Activated T-cell treated with anti-CD3 and anti-CD28 coated beads, Interleukin-2, amount 50 U/mL, for 1 hour (primary cell): ENCODE results near the gene P2RX7.

ENCODE experiments used
- DNase-seq: peaks from one replicate; pipeline ENCODE4 v3.0.0-alpha.2; 2020

The P2RX7 gene

DNA sequence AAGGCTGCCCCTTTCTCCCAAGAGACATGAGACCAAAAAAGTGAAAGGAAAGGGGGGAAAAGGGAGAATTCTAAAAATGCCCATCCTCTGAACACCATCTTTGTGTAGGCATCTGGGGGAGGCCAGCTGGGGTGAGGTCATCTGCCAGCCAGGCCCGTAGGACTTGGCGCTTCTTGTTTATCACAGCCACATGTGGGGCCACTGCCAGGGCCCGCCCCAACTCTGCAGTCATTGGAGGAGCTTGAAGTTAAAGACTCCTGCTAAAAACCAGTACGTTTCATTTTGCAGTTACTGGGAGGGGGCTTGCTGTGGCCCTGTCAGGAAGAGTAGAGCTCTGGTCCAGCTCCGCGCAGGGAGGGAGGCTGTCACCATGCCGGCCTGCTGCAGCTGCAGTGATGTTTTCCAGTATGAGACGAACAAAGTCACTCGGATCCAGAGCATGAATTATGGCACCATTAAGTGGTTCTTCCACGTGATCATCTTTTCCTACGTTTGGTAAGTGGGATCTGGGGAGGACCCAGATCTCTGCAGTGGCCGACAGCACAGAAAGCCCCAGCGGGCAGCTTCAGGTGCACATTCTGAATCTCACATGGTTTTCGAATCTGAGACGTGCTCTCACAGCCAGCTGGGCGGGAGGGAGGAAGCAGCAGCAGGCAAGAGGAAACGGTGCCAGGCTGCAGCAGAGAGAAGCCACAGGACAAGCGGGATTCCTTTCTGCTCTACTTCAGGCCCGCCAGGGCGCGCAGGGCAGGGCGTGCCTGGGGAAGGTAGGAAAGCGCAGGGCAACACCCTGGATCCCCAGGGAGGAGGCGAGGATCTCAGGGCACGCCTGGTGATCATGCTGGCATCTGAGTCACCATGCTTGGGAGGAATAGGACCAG lies at the start of gene P2RX7:
TSS of gene P2RX7 (plus strand) at position 276 of the 881 bp plus-strand sequence. CDS start at position 371, 95 bp downstream.
- DNase-seq, result peak; percentile 48

DNA sequence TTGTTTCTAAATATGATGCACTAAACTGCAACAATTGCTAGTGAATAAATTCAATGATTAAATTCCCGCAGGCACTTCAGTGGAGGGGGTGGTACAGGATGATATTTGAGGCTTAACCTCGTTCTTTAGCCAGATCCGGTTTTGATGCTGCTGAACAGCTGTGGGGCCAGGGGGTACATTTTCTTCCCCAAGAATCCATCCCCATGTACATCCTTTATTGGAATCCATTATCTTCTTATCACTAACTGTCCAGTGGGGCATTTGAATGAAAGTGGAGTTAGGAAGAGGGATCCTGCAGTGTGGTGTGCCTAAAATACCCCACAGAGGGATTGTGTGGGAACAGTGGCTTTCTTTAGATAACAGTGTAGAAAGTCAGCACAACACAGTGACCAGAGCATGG lies 48.4 kb upstream of the P2RX7 start:
- DNase-seq, result no peak

DNA sequence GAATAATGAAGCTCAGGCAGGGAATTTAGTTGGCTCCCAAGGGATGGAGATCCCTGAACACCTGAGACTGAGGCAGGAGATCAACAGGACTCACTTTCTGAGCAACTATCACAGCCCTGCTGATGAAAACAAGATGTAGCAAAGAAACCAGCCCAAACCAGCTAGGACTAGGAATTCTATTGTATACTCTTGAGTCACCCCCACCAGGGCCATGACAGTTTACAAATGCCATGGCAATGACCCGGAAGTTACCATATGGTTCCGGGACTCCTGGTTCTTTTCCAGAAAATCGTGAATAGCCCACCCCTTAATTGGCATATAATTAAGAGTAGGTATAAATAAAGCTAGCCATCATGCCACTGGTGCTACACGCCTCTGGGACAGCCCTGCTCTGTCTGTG lies 47.6 kb upstream of the P2RX7 start:
- DNase-seq, result no peak

DNA sequence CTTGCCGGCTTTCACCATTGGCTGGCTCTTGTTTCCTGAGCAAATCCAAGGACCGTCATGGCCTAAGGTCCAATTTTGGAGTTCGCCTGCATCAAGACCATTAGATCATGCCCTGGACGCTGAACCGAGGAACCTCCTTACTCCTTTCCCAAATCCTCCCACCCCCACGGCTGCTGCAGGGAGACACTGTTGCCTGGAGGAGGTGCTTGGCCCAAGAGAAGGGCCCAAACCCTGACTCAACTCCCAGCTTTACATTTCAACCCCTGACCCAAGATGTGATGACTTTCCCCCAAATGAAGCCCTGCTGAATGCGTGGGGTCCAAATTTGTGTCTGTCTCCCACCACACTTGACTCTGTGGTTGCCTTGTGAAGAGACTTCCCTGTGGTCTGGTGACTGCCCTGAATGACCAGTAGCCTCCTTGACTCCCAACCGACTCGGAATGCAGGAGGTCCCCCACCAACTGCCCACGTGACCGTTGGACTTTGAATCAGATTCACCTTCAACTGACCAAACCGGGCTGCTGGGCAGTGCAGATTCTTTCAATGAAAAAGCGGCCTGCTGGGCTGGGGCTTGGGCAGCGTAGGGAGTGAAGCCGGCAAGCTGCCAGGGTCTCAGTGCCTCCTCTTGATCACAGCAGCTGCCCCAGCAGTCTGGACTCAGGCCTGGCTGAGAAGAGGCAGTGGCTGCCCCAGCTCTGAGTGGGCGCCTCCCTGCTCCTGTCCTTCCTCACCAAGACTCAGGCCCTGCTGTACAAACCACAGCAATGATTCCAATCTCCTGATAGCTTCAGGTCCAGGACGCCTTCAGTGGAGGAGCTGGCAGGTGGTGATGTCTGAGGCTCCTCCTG lies 46.9 kb upstream of the P2RX7 start:
- no peak for DNase-seq

DNA sequence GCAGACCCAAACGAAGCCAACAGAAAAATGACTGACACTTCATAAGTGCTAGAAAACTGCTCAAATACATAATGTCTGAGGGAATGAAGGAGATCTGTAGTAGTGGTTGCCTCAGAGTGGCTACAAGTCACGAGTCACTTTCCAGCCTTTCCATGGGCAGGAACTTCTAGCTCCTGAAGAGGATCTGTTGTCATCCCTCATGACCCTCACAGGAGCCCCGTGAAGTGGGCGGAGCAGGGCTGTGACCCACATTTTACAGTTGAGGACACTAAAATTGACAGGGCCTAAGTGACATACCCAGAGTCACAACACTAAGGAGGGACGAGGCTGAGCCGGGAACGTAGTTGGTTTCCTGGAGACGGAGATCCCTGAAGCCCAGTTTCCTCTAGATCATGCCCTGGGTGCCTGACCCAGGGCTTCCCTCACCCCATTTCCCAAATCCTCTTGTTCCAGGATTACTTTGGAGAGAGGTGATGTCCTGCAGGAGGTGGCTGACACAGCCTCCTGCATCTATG lies 45.8 kb upstream of the P2RX7 start:
- DNase-seq, result no peak

DNA sequence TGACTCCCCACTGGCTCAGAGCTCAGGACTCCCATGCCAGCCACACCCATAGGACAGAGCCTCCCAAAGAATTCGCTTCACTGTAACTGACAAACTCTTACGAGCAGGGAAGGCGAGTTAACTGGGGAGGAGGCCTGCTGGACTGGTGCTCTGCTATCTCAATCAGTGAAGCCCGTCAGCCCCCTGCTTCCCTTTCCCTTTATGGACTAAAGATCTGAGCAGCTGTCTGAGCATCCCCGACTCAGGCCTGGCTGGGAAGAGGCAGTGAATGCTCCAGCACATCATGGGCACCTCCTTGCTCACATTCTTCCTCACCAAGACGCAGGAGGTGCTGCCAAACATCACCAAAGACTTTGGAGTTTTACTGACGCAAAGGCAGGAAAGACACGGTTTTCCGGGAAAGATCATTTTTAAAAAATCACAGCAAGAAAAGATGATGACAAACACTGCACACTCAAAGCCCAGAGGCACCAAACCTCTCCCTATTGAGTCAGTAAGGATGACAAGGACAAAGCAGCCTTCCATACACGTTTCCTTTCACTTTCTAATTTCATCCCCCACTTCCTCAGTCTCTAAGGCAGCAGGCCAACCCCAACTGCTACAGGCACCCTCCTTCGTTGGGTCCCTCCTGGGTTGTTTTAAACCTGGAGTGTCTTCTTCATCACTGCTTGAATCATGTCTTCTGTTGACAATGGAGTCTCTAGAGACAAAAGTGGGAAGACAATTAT lies 45.0 kb upstream of the P2RX7 start:
- no peak for DNase-seq

DNA sequence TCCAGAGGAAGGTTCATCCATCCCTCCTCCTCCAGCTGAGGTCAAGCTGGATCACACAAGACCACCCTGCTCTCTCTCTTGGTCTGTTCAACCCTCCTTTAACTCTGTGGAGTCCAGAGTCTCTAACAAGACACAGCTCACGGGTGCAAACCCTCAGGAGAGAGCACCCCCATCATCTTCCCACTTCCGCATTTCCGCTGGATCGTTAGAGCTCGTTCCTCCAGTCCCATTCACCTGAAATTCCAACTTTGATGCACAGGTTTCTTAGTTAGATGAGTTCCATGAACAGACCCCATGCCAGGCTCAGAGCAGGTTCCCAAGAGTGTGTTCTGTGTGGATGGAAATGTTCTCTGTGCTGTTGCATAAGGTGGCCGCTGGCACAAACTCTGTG lies 44.5 kb upstream of the P2RX7 start:
- DNase-seq, result no peak

DNA sequence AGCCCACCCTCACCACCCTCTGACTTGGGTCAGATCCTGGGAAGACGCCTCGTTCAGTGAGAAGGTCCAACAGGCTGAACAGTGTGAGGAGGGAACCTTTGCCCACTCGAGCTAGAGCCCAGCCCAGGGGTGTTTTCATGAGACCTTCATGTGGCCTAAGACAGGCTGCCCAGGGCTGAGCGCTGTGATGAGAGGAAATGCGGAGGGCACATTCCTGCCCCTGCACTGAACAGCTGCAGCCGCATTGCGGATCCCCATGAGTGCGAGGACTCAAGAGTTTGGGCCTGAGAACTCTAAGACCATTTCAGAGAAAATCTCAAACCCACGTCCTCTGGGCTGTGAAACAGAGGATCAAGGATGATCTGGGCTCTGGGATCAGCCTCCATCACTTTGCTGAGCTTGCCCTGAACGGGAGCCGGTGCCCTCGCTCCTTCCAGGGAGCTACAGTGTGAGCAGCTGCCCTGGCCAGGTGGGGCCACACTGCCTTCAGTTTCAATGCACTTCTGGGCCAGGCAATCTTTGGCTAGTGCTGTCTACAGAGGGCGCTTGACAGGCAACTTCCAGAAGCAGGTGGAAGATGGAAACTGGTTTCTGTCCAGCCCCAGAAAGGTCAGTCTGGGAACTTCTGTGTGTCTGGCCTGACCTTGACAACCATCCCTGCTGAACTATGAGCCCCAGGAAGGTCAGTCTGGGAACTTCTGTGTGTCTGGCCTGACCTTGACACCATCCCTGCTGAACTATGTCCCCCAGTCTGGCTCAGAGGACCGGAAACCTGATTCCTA lies 43.5 kb upstream of the P2RX7 start:
- DNase-seq, result no peak

DNA sequence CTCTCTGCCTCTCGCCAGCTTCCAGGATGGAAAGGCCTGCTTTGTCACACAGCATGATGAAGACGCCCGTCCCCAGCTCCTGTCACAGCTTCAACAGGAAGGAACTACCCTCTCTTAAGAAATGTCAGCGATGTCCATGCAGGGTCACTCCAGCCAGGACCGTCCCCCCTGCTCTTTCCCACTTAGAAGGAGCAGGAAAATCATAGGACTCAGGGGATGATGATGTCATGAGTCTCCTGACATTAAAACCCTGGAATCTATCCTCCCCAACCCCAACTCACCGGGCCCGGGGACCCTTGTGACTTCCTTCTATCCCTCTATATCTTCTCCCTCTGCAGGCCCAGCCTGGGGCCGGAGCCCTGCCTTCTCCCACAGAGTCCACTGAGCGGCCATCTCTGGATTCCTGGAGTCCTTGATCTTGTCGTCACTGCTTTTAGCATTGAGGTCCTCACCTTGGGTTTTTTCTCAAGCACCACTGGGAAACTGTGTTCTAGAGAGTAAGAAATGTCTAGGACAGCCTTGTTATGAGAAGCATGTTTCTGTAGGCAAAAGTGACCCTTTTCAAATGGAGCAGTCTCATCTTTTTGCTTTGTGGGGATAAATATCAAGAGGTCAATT lies 42.8 kb upstream of the P2RX7 start:
- no peak for DNase-seq

DNA sequence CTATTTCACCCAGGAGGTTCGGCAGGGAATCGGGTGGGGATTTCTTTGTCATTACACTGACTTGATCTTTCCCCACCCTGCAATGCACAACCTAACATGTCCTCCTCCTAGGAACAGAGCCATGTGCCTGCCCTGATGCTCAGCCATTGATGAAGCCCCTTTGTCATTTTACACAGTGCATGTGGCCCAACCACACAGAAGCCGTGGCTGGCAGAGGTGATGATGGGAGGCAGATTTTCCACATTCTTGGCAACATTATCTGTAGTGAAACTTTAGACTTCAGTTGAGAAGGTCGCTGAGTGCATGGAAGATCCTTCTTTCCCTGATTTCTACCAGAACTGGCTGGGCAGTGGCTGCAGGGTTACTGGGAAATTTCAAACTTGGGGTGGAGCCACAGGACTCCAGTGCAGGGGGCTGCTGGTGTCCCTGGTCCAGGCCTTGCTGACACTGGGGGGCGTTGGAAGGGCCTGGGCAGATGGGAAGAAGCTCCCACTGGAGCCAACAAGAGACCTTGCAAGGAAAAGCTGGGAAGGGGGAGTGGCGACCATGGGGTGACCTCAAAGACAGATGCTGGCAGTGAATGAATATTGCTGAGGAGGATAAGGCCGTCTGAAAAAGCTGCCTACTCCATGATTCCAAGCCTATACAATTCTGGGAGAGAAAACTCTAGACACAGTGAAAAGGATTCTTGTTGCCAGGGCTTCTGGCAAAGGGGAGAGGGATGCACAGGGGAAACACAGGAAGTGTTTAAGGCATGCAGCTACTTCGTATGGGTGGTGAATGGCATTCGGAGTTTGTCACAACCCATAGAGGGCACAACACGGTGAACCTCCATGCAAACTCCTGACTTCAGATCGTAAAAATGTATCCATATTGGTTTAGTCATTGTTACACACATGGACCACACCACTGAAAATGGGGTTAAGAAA lies 41.8 kb upstream of the P2RX7 start:
- DNase-seq, result no peak

DNA sequence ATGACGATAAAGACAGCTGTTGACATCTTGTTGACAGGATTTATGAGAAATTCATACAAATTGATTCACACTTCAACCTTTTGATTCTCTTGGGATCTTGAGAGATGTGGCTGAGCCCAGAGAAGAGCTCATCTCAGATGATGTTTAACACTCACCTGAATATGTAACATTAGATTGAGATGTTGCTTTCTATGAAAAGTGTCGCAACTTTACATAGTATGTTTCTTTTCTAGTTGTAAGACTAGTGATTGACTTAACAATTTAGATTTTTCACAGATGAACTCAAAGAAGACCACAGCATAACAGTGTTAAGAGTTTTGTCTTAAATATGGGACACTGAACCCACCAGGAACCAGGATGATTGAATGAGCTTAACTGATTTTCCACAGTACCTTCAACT lies 40.6 kb upstream of the P2RX7 start:
- DNase-seq, result no peak

DNA sequence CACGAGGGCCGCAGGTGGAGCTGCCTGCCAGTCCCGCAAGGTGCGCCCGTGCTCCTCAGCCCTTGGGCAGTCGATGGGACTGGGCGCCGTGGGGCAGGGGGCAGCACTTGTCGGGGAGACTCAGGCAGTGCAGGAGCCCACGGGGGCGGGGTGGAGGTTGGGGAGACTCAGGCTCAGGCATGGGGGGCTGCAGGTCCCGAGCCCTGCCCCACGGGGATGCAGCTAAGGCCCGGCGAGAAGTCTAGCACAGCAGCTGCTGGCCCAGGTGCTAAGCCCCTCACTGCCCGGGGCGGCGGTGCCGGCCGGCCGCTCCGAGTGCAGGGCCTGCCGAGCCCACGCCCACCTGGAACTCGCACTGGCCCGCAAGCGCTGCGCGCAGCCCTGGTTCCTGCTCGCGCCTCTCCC lies 39.2 kb upstream of the P2RX7 start:
- DNase-seq, result no peak

DNA sequence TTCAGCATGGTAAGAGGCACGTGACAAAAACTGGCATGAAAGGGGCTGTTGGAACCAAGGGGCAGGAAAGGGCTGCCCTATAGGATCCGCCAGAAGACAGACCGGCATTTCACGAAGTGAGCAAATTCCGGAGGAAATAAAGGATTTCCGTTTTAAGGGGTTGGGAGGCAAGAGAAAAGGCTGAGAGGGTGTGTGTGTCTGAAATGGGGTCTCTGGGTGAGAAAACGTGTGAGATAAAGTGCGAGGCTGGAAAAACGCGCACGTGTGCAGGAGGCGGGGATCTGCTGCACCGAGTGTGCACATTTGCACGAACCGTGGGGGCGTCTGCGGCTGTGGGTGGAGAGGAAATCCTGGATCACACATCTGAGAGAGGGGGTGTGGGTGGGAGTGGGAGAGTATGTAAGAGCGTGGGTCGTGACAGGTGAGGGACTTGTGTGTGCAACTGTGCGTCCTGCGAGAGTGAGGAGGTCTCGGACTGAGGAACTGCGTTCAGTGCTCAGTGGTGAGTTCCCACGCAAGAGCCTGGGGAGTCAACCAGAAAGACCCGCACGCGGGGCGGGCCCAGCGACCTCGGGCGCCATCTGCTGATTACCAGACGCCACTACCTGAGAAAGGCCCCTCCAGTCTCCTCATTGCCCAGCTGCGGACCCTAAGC lies 37.0 kb upstream of the P2RX7 start:
- peak; percentile 82 for DNase-seq

DNA sequence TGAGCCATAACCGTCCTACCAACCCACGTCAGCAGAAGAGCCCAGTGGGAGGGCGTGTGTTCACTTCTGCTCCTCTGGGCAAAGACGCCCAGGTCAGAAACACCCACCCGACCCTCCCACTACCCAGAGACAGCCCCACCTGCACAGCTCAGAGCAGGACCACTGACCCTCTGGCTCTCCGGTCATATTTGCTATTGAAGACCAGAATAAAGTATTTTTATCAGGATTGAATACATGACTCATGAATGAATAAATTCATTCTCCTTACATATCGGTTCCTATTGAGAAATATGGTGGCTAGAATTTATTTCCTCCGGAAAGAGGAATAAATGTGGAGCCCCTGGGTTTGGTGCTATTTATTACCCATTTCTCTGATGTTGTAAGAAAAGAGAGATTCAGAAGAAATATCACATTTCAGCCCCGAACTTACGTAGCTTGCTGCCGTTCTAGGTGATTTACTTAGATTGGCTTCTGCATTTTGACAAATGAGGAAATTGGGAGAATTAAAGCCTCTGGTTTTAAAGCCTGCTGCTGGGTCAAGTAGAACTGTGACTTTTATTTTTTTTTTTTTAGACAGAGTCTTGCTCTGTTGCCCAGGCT lies 36.4 kb upstream of the P2RX7 start:
- DNase-seq, result no peak

DNA sequence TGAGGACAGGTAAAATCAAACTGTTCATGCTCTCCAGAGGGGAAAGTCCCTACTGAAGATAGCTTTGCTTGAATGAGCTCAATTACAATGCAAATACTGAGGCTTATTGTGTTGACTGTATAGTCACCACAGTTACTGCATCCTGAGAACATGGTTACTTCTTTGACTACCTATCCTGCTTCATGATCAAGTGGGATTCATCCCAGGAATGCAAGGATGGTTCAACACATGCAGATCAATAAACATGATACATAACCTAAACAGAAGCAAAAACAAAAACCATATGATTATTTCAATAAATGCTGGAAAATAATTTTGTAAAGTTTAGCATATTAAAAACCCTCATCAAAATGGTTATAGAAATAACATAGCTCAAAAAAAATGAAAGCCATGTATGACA lies 32.9 kb upstream of the P2RX7 start:
- no peak for DNase-seq

DNA sequence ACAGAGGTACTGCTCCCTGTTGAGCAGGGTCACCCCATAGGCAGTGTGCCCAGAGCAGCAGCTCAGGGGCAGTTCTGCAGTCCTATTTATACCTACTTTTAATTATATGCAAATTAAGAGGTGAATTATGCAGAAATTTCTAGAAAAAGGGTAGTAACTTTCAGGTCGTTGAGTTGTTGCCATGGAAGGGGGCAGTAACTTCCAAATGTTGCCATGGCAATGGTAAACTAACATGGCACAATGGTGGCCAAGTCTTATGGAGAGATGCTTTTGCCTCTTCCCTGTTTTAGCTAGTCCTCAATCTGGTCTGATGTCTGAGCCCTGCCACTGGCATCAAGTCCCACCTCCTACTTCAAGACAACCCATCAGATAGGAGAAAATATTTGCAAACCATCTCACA lies 30.4 kb upstream of the P2RX7 start:
- DNase-seq, result no peak

DNA sequence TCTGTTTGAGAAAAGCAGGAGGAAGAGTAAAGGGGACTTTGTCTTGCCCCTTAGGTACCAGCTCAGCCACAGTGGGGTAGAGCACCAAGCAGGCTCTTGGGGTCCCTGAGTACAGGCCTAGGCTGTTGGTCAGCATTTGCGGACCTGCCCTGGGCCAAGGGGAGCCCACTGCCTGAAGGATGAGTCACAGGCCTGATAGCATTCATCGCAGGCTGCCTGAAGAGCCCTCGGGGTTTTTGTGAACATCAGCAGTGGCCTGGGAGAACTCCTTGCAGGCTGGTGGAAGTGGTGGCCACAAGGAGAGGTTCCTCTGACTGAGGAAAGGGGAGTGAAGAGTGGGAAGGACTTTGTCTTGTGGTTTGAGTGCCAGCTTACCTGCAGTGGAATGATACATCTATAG lies 25.0 kb upstream of the P2RX7 start:
- DNase-seq, result no peak

DNA sequence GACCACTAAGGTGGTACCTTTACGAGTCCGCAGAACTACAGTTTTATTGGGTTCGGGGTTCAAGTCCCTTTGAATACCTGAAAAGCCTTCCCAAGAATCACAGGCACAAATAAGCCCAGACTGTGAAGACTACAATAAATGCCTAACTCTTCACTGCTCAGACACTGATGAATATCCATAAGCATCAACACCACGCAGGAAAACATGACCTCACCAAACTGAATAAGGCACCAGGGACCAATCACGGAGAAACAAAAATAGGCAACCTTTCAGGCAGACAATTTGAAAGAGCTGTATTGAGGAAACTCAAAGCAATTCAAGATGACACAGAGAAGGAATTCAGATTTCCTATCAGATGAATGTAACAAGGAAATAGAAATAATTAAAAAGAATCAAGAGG lies 24.2 kb upstream of the P2RX7 start:
- DNase-seq, result no peak

DNA sequence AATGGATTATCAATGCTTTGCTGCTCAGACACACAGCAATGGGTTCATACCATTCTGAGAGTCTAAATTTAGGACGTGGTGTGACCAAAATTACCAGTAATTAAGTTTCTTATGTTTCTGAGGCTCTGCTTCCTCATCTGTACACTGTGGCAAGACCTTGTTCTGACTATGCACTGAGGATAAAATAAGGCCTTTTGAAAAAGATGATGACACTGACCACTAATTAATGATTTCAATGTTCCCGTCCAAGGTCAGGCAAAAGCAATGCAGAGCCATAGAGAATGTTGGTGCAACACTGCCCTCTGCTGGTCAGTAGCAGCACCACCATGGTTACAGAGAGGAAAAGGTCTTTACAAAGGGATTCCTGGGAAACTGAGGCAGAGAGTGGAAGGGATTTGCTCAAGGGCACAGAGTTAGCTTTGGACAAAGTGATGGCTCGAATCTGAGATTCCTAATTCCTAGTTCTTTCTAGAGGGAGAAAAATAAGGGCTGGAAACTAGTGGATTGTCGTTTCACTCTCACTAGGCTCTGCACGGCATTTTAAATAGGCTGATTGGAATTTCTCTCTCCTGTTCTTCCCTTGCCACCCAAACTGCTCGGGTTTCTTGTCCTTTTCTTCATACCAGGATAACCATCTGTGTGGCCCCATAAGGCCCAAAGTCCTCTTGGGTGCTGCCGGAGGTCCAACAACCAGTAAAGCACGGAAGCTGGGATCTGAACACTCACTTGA lies 22.3 kb upstream of the P2RX7 start:
- DNase-seq, result peak; percentile 58
